AG09319 (cell line): Measurements from ENCODE around the gene SPATA16.

Source experiments
- DNase-seq: peaks from one replicate; pipeline ENCODE4 v3.0.0-alpha.2; 2010; ENCODE audit warnings: low read depth; ENCODE audit errors: extremely low read depth
- TF ChIP-seq, protein P1 (sequence below): IDR thresholded peaks from 2 replicates; pipeline ENCODE4 v1.5.1; 2011; ENCODE audit warnings: low read depth, mild to moderate bottlenecking, inconsistent platforms, low read length, moderate library complexity

SPATA16 gene

DNA sequence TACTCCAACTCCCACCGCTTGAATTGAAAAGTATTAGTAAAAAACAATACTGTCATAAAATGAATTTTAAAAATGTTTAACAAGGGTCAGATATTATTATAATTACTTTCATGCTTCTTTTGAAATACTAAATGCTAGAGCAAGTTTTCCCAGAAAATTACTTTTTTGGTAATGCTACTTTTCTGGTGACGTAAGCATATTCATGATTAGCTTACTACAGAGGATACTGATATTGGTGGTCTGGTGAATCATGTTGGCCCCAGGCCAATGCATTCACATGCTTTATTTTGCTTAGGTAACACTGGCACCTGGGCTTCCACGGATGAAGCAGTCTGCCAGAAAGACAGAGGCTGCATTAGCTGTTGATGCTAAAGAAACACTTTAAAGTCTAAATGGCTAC lies 12.4 kb downstream of the SPATA16 start:
- no peak for DNase-seq
- TF ChIP-seq, protein P1, sequence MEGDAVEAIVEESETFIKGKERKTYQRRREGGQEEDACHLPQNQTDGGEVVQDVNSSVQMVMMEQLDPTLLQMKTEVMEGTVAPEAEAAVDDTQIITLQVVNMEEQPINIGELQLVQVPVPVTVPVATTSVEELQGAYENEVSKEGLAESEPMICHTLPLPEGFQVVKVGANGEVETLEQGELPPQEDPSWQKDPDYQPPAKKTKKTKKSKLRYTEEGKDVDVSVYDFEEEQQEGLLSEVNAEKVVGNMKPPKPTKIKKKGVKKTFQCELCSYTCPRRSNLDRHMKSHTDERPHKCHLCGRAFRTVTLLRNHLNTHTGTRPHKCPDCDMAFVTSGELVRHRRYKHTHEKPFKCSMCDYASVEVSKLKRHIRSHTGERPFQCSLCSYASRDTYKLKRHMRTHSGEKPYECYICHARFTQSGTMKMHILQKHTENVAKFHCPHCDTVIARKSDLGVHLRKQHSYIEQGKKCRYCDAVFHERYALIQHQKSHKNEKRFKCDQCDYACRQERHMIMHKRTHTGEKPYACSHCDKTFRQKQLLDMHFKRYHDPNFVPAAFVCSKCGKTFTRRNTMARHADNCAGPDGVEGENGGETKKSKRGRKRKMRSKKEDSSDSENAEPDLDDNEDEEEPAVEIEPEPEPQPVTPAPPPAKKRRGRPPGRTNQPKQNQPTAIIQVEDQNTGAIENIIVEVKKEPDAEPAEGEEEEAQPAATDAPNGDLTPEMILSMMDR = no peak

DNA sequence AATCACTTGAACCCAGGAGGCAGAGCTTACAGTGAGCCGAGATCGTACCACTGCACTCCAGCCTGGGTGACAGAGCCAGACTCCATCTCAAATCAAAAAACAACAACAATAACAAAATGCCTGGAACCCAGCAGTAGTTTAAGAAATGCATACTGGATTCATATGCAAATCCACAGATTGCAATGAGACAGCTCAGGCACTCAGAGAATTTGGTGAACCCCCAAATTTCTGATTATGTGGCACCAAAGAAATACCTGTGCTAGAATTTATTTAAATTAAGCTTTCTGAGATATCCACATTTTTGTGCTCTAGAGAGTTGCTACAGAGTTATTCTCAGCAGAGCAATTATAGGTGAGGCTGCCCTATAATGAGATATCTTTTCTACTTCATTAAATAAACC lies 29.7 kb downstream of the SPATA16 start:
- DNase-seq = no peak
- TF ChIP-seq, protein P1 = no peak

DNA sequence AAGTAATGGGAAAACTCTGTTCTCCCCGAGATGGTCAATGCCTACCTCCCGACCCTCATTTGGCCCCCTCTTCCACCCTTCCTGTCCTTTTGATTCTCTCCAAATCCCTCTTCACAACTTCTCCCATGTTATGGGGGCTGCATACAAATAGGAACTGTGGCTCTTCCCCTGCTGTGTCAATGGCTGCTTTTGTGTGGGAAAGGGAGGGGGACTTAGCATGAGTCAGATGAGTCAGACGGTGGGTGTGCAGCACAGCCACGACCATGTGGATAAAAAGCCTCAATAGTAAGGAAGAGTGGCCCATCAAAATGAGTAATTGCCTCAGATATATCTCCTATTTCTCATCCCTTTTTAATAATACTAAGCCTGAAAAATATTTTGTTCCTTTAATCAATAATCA lies 31.9 kb downstream of the SPATA16 start:
- TF ChIP-seq, protein P1 = no peak
- no peak for DNase-seq

DNA sequence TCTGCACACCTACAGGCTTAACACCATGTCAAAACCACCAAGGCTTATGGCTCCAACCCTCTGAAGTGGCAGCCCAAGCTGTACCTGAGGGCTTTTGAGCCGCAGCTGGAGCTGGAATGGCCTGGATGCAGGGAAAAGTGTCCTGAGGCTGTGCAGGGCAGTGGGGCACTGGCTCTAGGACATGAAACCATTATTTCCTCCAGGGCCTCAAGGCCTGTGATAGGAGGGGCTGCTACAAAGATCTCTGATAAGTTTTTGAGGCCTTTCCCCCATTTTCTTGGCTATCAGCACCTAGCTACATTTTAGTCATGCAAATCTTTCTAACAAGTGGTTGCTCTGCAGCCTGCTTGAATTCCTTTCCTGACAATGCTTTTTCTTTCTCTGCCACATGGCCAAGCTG lies 37.6 kb downstream of the SPATA16 start:
- DNase-seq = no peak
- TF ChIP-seq, protein P1 = no peak

DNA sequence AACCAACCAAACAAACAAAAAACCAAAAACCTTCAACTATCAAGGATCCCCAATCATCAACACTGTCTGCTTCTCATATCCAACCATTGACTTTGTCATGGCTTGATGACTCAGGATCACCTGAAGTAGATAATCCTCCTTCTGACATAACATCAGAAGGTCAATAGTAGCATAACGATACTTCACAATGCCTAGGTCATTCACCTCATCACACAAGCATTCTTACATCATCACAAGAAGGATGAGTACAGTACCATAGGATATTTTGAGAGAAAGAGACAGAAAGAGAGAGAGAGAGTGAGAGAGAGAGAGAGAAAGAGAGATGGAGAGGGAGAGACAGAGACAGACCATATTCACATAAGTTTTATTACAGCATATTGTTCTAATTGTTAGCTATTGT lies 42.1 kb downstream of the SPATA16 start:
- TF ChIP-seq, protein P1 = no peak
- no peak for DNase-seq

DNA sequence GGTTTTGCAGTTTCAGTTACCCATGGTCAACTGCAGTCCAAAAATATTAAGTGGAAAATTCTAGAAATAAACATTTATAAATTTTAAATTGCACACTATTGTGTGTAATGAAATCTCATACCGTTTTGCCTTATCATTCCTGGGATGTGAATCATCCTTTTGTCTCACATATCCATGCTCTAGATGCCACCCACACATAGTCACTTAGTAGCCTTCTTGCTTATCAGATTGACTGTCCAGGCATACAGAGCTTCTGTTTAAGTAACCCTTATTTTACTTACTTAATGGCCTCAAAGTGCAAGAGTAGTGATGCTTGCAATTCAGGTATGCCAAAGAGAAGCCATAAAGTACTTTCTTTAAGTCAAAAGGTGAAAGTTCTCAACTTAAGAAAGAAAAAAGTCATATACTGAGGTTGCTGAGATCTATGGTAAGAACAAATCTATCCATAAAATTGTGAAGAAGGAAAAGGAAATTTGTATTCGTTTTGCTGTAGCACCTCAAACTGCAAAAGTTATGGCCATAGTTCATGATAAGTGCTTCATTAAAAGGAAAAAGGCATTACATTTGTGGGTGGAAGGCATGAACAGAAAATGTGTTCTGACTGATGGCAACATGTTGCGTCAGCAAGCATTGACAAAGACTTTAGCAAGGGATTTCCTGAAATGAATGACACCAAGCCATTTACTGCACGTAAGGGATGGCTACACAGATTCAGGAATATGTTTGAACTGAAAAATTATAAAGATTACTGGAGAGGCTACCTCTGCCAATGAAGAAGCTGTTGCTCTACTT lies 43.8 kb downstream of the SPATA16 start:
- DNase-seq = no peak
- TF ChIP-seq, protein P1 = no peak

DNA sequence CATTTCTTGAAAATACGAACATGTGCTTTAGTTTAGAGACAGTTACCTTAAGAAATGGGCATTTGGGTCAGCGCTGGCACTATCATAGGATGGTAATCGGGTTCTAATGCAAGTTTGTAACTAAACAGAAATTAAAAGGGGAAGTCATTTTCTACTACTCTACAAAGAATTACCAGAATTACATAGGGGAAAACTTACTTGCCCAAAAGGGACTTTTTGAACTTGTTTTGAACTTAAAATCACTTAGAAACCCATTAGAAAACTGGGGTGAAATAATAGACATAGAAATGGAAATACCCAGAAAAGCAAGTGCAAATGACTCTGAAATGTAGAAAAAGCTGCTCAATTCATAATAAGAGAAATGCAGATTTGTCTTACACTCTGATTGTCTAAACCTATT lies 44.9 kb downstream of the SPATA16 start:
- TF ChIP-seq, protein P1 = no peak
- DNase-seq = no peak
